HEK293 (cell line): ENCODE measurements around the gene ESRRG.

Experiments used
- CTCF ChIA-PET: fragments of 350-600 bp; formaldehyde crosslinking; extraction: SDS; loops from one replicate; lab custom pipeline; 2021; ENCODE audit warnings: antibody characterized with exemption; lab: Yijun Ruan, JAX
- POLR2A ChIA-PET: fragments of 300-600 bp; formaldehyde crosslinking; extraction: SDS; loops from one replicate; lab custom pipeline; 2020; ENCODE audit warnings: antibody characterized with exemption, inconsistent platforms; lab: Yijun Ruan, JAX
- H3K27ac ChIP-seq: fragments of 200-500 bp; sonication (Bioruptor generic); 2 replicates; pipeline ENCODE4 v1.5.1; 2014; ENCODE audit warnings: low read depth, low read length, control low read depth, inconsistent platforms; ENCODE audit errors: extremely low read depth
- H3K36me3 ChIP-seq, 2 experiments: fragments of 200-500 bp in 1 of 2; sonication (Bioruptor generic) in 1 of 2; 1 replicate in 1 of 2; 2 replicates in 1 of 2; pipeline ENCODE4 v1.5.1; 2014 to 2017; ENCODE audit warnings: inconsistent platforms in 2 of 2, low read length in 2 of 2; ENCODE audit not compliant: control insufficient read depth in 2 of 2, insufficient read depth in 1 of 2
- H3K4me1 ChIP-seq: fragments of 200-500 bp; sonication (Bioruptor generic); 2 replicates; pipeline ENCODE4 v1.5.1; 2014; ENCODE audit warnings: mild to moderate bottlenecking, low read length, inconsistent platforms; ENCODE audit not compliant: control insufficient read depth, insufficient read depth
- H3K4me3 ChIP-seq: 2 replicates; pipeline ENCODE4 v1.5.1; 2011; ENCODE audit warnings: low read depth, mild to moderate bottlenecking, control low read depth, low read length, moderate library complexity
- H3K9me3 ChIP-seq: fragments of 200-500 bp; sonication (Bioruptor generic); 2 replicates; pipeline ENCODE4 v1.5.1; 2014; ENCODE audit warnings: low read depth, low read length, inconsistent platforms; ENCODE audit not compliant: control insufficient read depth, insufficient read depth
- GLI4 ChIP-seq: fragments of 450-650 bp; formaldehyde crosslinking; IDR thresholded peaks from 2 replicates; pipeline ENCODE4 v1.5.1; 2016; ENCODE audit warnings: missing biosample characterization, missing genetic modification characterization
- GLIS1 ChIP-seq: fragments of 450-650 bp; formaldehyde crosslinking; IDR thresholded peaks from 2 replicates; pipeline ENCODE4 v1.5.1; 2016; ENCODE audit warnings: missing biosample characterization, missing genetic modification characterization
- IKZF3 ChIP-seq: fragments of 450-650 bp; IDR thresholded peaks from 2 replicates; pipeline ENCODE4 v1.5.0; 2018; ENCODE audit warnings: missing biosample characterization, mild to moderate bottlenecking, missing genetic modification characterization, moderate library complexity
- KLF9 ChIP-seq: fragments of 450-650 bp; formaldehyde crosslinking; IDR thresholded peaks from 2 replicates; pipeline ENCODE4 v1.5.1; 2016; ENCODE audit warnings: missing biosample characterization, missing genetic modification characterization, low read depth
- PRDM2 ChIP-seq: fragments of 450-650 bp; formaldehyde crosslinking; IDR thresholded peaks from 2 replicates; pipeline ENCODE4 v1.5.1; 2016; ENCODE audit warnings: missing biosample characterization, missing genetic modification characterization, borderline replicate concordance
- REST ChIP-seq: fragments of 450-650 bp; formaldehyde crosslinking; IDR thresholded peaks from 2 replicates; pipeline ENCODE4 v1.5.1; 2016; ENCODE audit warnings: missing biosample characterization, missing genetic modification characterization
- ZBTB10 ChIP-seq: fragments of 450-650 bp; formaldehyde crosslinking; IDR thresholded peaks from 2 replicates; pipeline ENCODE4 v1.5.1; 2016; ENCODE audit warnings: missing biosample characterization, missing genetic modification characterization
- ZBTB17 ChIP-seq: fragments of 450-650 bp; formaldehyde crosslinking; IDR thresholded peaks from 2 replicates; pipeline ENCODE4 v1.5.1; 2016; ENCODE audit warnings: missing biosample characterization, missing genetic modification characterization
- ZNF132 ChIP-seq: fragments of 450-650 bp; formaldehyde crosslinking; IDR thresholded peaks from 2 replicates; pipeline ENCODE4 v1.5.1; 2017; ENCODE audit warnings: missing biosample characterization, missing genetic modification characterization, borderline replicate concordance
- ZNF155 ChIP-seq: fragments of 450-650 bp; formaldehyde crosslinking; IDR thresholded peaks from 2 replicates; pipeline ENCODE4 v1.5.1; 2016; ENCODE audit warnings: missing biosample characterization, missing genetic modification characterization
- ZNF18 ChIP-seq: fragments of 450-650 bp; formaldehyde crosslinking; IDR thresholded peaks from 2 replicates; pipeline ENCODE4 v1.5.1; 2016; ENCODE audit warnings: missing biosample characterization, missing genetic modification characterization
- ZNF302 ChIP-seq: fragments of 450-650 bp; formaldehyde crosslinking; IDR thresholded peaks from 2 replicates; pipeline ENCODE4 v1.5.1; 2016; ENCODE audit warnings: missing biosample characterization, missing genetic modification characterization, low read depth
- ZNF473 ChIP-seq: fragments of 450-650 bp; formaldehyde crosslinking; IDR thresholded peaks from 2 replicates; pipeline ENCODE4 v1.5.1; 2017; ENCODE audit warnings: missing biosample characterization, missing genetic modification characterization
- ZNF558 ChIP-seq: fragments of 450-650 bp; formaldehyde crosslinking; IDR thresholded peaks from 2 replicates; pipeline ENCODE4 v1.5.1; 2016; ENCODE audit warnings: missing biosample characterization, missing genetic modification characterization
- ZNF629 ChIP-seq: fragments of 450-650 bp; formaldehyde crosslinking; IDR thresholded peaks from 2 replicates; pipeline ENCODE4 v1.5.1; 2017; ENCODE audit warnings: missing biosample characterization, missing genetic modification characterization
- ZNF639 ChIP-seq: fragments of 450-650 bp; formaldehyde crosslinking; IDR thresholded peaks from 2 replicates; pipeline ENCODE4 v1.5.1; 2016; ENCODE audit warnings: missing biosample characterization, missing genetic modification characterization
- ZNF692 ChIP-seq: fragments of 450-650 bp; formaldehyde crosslinking; IDR thresholded peaks from 2 replicates; pipeline ENCODE4 v1.5.1; 2016; ENCODE audit warnings: missing biosample characterization, missing genetic modification characterization
- ZNF707 ChIP-seq: fragments of 450-650 bp; formaldehyde crosslinking; IDR thresholded peaks from 2 replicates; pipeline ENCODE4 v1.5.1; 2016; ENCODE audit warnings: missing biosample characterization, missing genetic modification characterization
- ZSCAN18 ChIP-seq: fragments of 450-650 bp; formaldehyde crosslinking; IDR thresholded peaks from 2 replicates; pipeline ENCODE4 v1.5.1; 2016; ENCODE audit warnings: missing biosample characterization, missing genetic modification characterization

Gene ESRRG

GRCh38 chr1:216732121-216732520, 8.9 kb upstream of the ESRRG start (continued):
- TF ChIP-seq ZNF692 (tag by site-specific recombination) (no peak), ZNF707 (tag by site-specific recombination) (no peak), GLIS1 (no peak), ZNF473 (no peak), ZNF155 (tag by site-specific recombination) (no peak), ZNF18 (tag by site-specific recombination) (no peak), PRDM2 (tag by site-specific recombination) (no peak), ZNF629 (tag by site-specific recombination) (no peak), ZBTB17 (tag by site-specific recombination) (no peak)

GRCh38 chr1:216731562-216731961, 8.3 kb upstream of the ESRRG start:
- Histone ChIP-seq H3K9me3 (no peaks in the 10 kb centered on the region), H3K4me3 (no peak overlapping the region), H3K36me3 (no peaks in the 10 kb centered on the region), H3K4me1 (no peaks in the 10 kb centered on the region), H3K27ac (no peak overlapping the region)
- POLR2A ChIA-PET: no interaction called here
- CTCF ChIA-PET: no interaction called here
- TF ChIP-seq ZSCAN18 (tag by site-specific recombination): no peak
- no peak for TF ChIP-seq ZNF132 (tag by site-specific recombination)
- TF ChIP-seq KLF9 (tag by site-specific recombination): no peak
- TF ChIP-seq ZNF302 (tag by site-specific recombination): no peak
- no peak for TF ChIP-seq GLI4 (tag by site-specific recombination)
- no peak for TF ChIP-seq IKZF3
- TF ChIP-seq ZBTB10 (tag by site-specific recombination): no peak
- no peak for TF ChIP-seq ZNF558
- no peak for TF ChIP-seq REST (tag by site-specific recombination)
- no peak for TF ChIP-seq ZNF639 (tag by site-specific recombination)
